Mesenteric fat pad (tissue), 1 donor: Measurements from ENCODE around the gene ATN1. TPM values are rescaled to one million over a fixed set of nuclear protein-coding genes. Genes with fewer than 3 reads are reported as not detected.

Experiments used
- DNase-seq: peaks from one replicate; pipeline ENCODE4 v3.0.0-alpha.2; 2020; ENCODE audit warnings: low spot score
- microRNA-seq: library from miRNA; unstranded; fragments of <30 nt; microRNA quantifications from one replicate; pipeline ENCODE4 v1.2.0, GENCODE V29; 2020; ENCODE audit warnings: borderline number of aligned reads
- total RNA-seq: library from RNA; stranded (reverse); fragmentation: NEBNext Ultra II Directional; extraction: Animal tissue kit (Norgen Biotek cat#: 25700); gene quantifications from one replicate; pipeline ENCODE4 v1.2.1, GENCODE V29; 2021
- donor health status: DM: yes; HTN: yes; CAD: no.

Gene ATN1
- total RNA-seq, 1 donor from 2014 or later = 148 TPM

GRCh38 chr12:6975297-6976032 is 47.7 kb downstream of the ATN1 start:
- DNase-seq = no peak

DNA sequence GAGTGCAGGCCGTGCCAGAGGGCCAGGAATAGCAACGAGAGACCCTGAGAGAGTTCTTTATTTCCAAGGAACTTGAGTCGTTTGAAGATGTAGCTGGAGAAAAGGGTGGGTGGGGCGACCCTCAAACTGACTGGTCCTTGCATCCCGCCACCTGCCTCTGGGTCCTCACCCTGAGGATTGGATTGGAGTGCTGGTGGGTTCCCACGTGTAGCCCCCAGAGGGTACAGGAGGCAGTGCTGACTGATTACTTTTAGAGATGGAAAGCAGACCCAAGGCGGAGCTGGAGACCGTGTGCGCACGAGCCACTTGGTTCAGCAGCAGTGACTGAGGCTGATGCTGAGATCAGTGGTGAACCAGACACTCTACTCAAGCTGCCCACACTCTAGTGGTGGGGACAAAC is 49.9 kb downstream of the ATN1 start:
- DNase-seq = peak; percentile 49

GRCh38 chr12:6978188-6978587 is 50.4 kb downstream of the ATN1 start:
- peak; percentile 53 for DNase-seq

DNA sequence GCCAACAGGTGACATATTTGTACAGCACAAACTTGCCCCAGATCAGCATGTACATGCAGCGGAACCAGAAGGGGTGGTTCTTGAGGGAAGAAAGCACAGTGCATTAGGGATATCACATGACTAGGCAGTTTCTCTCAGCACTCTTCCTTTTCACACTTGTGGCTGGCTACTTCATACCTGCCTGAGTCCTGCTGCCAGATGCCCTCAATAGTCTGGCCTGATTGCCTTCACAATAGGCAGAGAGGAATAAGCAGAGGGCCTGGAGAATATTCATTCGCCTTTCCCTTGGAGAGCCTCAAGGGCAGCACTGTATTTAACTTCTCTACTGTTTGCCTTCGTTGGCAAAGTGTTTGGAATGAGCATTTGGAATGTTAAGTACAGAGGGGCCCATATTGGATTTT is 50.9 kb downstream of the ATN1 start:
- no peak for DNase-seq

GRCh38 chr12:6979021-6979420 is 51.3 kb downstream of the ATN1 start:
- DNase-seq = peak; percentile 55

DNA sequence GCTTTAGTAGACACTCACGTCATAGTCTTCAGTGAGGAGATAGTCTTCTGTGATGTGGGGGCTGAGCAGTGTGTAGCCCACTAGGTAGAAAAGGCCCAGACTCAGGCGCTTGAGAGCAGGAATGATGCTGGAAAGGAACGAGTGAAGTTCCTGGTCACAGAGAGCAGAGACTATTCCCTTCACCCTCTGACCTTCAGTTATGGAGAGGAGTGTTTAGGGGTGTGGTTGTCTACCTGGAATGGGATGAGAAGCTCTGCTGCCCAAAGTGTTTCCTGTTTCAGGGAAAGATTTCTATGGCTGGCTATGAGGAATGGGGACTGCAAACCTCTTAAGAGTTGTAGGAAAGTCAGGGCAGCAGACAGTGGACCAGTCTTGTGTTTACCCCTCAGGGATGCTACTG is 51.7 kb downstream of the ATN1 start:
- DNase-seq = no peak

GRCh38 chr12:6980075-6980474 is 52.3 kb downstream of the ATN1 start:
- no peak for DNase-seq

DNA sequence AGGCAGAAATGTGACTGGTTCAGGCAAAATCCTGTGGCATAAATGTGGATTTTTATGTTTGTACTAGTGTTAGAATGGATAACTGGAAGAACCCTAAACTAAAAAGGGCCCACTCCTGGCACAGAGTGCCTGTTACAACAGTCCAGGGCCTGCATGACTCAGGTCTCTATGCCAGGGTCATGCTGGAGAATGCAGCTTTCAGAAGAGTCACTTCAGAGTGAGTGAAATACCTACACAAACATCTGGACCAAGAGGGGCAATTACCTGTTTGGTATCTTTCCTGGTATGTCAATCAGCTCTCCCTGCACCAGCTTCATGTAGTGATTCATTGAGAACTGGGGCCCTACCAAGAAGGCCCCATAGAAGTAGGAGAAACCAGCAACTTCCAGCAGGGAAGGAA is 53.0 kb downstream of the ATN1 start:
- no peak for DNase-seq

DNA sequence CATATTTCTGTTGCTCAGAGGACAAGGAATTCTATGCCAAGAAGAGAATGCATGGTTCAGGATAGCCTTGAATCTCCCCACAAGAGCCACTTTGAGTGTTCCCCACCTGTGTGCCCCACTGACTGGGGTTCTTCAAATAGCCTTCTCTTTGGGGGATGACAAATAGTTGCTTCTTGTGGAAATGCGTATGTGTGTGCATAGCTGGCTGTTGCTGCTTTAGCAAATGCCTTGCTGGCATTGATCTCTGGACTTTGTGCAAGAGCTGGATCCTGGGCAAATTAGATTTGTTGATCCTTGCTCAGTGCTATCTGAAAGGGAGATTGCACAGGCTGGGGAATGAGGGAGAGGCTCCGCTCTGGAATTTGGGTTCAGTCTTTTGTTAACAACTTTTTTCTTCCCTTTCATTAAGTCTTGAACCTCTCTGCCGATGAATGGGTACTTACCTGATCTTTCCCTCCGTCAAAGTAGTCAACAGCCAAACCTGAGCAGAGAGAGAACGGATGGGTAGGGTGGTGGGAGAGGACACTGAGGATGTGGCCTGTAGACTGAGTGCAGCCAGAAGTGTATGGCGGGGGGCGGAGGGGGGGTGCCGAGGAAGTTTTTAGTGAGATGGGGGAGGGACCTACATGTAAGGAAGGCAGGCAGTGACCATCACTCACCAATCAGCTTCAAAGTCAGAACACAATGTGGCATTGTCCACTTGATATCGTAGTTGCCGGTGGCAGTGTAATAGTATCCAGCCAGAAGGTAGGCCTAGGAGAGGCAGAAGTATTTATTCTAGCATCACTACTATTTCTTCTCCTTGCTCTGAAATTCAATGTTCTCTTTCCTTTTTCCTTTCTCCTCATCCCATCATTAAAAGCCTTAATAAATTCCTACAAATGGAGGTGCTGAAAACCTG is 53.6 kb downstream of the ATN1 start:
- no peak for DNase-seq

DNA sequence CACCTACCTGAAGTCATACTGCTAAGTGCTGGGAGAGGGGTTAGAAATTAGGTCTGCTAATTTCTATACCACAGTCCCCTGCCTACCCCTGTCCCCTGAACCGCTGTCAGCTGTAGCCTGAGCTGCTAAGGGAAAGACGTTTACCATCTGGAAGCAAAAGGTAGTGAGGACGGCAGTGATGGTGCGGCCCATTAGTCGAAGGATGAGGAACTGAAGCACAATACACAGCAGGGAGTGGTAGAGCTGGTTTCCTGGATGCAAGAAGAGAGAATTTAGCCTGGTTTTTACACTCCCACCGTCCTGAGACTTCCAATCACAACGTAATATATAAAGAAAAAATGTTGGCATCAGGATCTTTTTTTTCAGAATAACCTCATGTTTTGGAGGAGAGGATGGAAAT is 54.8 kb downstream of the ATN1 start:
- no peak for DNase-seq

- no peak for DNase-seq
These were observed 60.3 kb downstream of the ATN1 start for GRCh38 chr12:6987956-6988553.

Small RNA genes lying within 50 kb of the gene (microRNA-seq; reads per million reads assigned to microRNA genes)
- gene MIR141 (34.9 reads per million, percentile 30 among the genes with 10 or more reads in this experiment), gene MIR200C (567 reads per million, percentile 72 among the genes with 10 or more reads in this experiment)

Other genes starting within 250 kb of the ATN1 start
- 39.3 TPM for gene ZNF384, start 238.6 kb upstream of the ATN1 start, total RNA-seq
- 0.16 TPM for gene PIANP, start 227.1 kb upstream of the ATN1 start, total RNA-seq
- gene COPS7A, start 203.9 kb upstream of the ATN1 start, total RNA-seq = 57.5 TPM
- gene MLF2, start 174.8 kb upstream of the ATN1 start, total RNA-seq = 145 TPM
- gene PTMS, start 161.6 kb upstream of the ATN1 start, total RNA-seq = 161 TPM
- 1.3 TPM for gene LAG3, start 155.4 kb upstream of the ATN1 start, total RNA-seq
- gene CD4, start 138.4 kb upstream of the ATN1 start, total RNA-seq = 31.3 TPM
- 7.0 TPM for gene GPR162, start 106.1 kb upstream of the ATN1 start, total RNA-seq
- 11.1 TPM for gene P3H3, start 99.6 kb upstream of the ATN1 start, total RNA-seq
- 1.2 TPM for gene GNB3, start 87.0 kb upstream of the ATN1 start, total RNA-seq
- 0.16 TPM for gene CDCA3, start 76.7 kb upstream of the ATN1 start, total RNA-seq
- gene USP5, start 75.8 kb upstream of the ATN1 start, total RNA-seq = 74.8 TPM
- gene TPI1, start 60.4 kb upstream of the ATN1 start, total RNA-seq = 383 TPM
- gene SPSB2, start 54.7 kb upstream of the ATN1 start, total RNA-seq = 4.6 TPM
- gene LRRC23, start 23.1 kb upstream of the ATN1 start, total RNA-seq = 4.2 TPM
- 5.3 TPM for gene ENO2, start 13.4 kb upstream of the ATN1 start, total RNA-seq
- gene RNU7-1, start 15.9 kb downstream of the ATN1 start, total RNA-seq = not detected
- gene C12orf57, start 16.1 kb downstream of the ATN1 start, total RNA-seq = 125 TPM
- gene PTPN6, start 23.4 kb downstream of the ATN1 start, total RNA-seq = 47.2 TPM
- gene PHB2, start 42.7 kb downstream of the ATN1 start, total RNA-seq = 143 TPM
- 44.3 TPM for gene EMG1, start 43.0 kb downstream of the ATN1 start, total RNA-seq
- gene LPCAT3, start 90.5 kb downstream of the ATN1 start, total RNA-seq = 60.1 TPM
- gene C1S, start 132.8 kb downstream of the ATN1 start, total RNA-seq = 593 TPM
- gene C1R, start 164.5 kb downstream of the ATN1 start, total RNA-seq = 789 TPM
- 68.8 TPM for gene C1RL, start 181.3 kb downstream of the ATN1 start, total RNA-seq
- 1.1 TPM for gene RBP5, start 200.9 kb downstream of the ATN1 start, total RNA-seq
- 15.4 TPM for gene CLSTN3, start 202.4 kb downstream of the ATN1 start, total RNA-seq